ENCODE data around the gene AGAP9.
A peak's percentile ranks its signal among the peaks of the same experiment; 100 is the strongest.
"Not testable (repeated sequence)": the region's sequence is repeated elsewhere in the genome, so short reads cannot be mapped to it uniquely, and the experiment has no call there.

Gene AGAP9

GRCh38 chr10:47523475-47523874, at the start of gene AGAP9:
AGAP9 (minus strand) TSS chr10:47523638; CDS start chr10:47523526, 112 bp downstream.
- DNase-seq (ENCODE audit: extremely low read depth in 1 of 2, low read depth in 1 of 2): not testable (repeated sequence)

DNA sequence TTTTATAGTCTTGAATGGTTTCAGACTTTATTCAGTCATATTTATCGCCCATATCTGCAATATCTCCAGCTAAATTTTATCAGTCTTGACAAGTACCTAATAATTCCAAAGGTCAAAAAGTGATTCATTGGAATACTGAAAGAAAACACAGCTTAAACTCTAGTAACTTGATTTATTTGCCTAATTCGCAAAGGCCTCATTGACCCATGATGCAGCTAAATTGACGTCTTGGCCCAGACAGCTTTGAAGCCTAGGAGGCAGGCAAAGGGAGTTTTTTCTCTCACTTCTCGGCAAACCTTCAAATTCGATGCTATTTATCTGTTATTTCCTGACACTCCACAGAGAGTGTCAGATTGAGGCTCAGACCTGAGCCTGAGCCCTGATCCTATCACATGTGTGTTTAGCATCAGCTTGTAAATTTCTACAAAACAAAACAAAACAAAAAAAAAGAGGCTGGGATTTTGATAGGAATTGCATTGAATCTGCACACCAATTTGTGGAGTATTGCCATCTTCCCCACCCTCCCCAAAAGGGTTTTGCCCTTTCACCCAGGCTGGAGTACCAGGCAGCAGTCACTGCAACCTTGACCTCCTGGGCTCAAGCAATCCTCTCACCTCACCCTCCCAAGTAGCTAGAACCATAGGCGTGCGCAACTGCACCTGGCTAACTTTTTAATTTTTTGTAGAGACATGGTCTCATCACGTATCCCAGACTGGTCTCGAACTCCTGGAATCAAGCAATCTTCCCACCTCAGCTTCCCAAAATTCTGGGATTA, 47.9 kb upstream of the AGAP9 start:
- DNase-seq (ENCODE audit: extremely low read depth in 1 of 2, low read depth in 1 of 2): not testable (repeated sequence)

GRCh38 chr10:47566757-47567156, 43.3 kb upstream of the AGAP9 start:
- not testable (repeated sequence) for DNase-seq (ENCODE audit: extremely low read depth in 1 of 2, low read depth in 1 of 2)

GRCh38 chr10:47566108-47566699, 42.8 kb upstream of the AGAP9 start:
- not testable (repeated sequence) for DNase-seq (ENCODE audit: extremely low read depth in 1 of 2, low read depth in 1 of 2)

- not testable (repeated sequence) for DNase-seq (ENCODE audit: extremely low read depth in 1 of 2, low read depth in 1 of 2)
Observed at GRCh38 chr10:47565517-47565920, 42.1 kb upstream of the AGAP9 start.

DNA sequence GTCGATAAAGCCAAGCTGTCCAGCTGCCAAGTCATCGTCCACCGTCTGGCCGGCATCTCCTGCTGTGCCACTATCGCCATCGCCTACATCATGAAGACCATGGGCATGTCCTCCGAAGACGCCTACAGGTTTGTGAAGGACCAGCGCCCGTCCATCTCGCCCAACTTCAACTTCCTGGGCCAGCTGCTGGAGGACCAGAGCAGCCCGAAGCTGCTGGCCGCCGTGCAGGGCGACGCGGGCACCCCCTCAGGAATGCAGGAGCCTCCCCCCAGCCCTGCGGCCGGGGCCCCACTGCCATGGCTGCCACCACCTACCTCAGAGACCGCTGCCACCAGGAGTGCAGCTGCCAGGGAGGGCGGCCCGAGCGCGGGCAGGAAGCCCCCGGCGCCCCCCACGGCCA, 41.5 kb upstream of the AGAP9 start:
- not testable (repeated sequence) for DNase-seq (ENCODE audit: extremely low read depth in 1 of 2, low read depth in 1 of 2)

GRCh38 chr10:47564318-47564717, 40.9 kb upstream of the AGAP9 start:
- DNase-seq (ENCODE audit: extremely low read depth in 1 of 2, low read depth in 1 of 2): not testable (repeated sequence)

- not testable (repeated sequence) for DNase-seq (ENCODE audit: extremely low read depth in 1 of 2, low read depth in 1 of 2)
Observed at GRCh38 chr10:47560452-47560851, 37.0 kb upstream of the AGAP9 start.

DNA sequence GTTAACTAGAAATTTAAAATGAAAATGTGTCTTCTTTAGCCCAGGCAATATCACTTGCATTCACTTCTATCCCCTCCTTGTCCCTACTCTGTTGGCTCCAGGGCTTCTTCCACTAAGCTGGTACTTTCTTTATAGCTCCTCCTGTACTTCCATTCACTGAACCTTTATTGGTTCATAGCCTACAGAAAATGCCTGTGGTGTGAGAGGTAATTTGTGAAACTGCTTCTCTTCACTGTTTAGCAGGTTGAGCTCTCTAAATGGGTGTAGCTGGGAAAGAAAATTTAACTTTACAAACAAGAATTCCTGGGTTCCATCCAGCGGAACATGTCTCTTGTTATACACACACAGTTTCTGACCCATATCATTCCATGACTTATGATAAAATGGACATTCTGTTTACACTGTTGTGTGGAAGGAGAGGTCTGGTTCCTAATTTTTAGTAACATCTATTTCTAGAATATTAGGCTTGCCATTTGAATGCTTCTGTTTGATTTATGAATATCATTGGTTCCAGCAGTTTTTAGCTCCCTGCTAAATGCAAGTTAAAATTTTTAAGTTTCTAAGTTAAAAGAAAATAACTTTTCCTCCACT, 36.4 kb upstream of the AGAP9 start:
- DNase-seq (ENCODE audit: extremely low read depth in 1 of 2, low read depth in 1 of 2): not testable (repeated sequence)

DNA sequence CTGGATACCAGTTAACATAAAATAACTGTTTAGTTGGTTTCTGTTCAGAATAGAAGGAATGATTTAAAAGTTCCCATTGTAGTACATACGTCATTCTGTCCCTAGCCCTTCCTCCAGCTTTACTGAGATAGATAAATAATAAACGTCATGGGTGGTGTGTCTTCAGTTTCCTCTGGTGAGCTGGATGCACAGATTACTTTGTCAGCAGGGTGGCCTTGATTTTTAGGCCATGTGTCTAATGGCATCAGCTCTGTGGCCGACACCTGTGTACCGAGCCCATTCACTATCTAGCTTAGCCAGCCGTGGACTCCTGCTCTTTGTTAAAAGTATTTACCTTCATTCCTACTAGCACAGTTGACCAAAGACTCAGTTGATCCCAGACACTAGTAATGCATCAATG, 34.7 kb upstream of the AGAP9 start:
- not testable (repeated sequence) for DNase-seq (ENCODE audit: extremely low read depth in 1 of 2, low read depth in 1 of 2)

DNA sequence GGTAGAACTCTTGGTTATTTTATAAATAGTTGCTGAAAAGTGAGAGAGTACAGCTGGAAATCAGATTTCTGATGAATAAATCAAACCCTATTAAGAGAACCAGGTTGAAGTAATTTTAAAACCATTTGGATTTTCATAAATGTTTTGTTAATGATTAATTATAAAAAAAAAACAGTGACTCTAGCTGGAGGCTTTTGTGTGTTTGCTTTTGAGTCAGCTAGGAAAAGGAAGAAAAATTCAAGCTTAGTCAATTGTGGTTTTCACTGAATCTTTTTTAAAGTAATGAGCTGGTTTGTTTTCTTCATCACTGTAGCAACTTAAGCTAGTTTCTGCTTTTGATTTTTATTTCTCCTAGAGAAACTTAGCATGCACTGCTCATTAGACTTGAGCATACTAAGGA, 34.2 kb upstream of the AGAP9 start:
- not testable (repeated sequence) for DNase-seq (ENCODE audit: extremely low read depth in 1 of 2, low read depth in 1 of 2)

GRCh38 chr10:47555334-47555733, 31.9 kb upstream of the AGAP9 start:
- DNase-seq (ENCODE audit: extremely low read depth in 1 of 2, low read depth in 1 of 2): not testable (repeated sequence)

- not testable (repeated sequence) for DNase-seq (ENCODE audit: extremely low read depth in 1 of 2, low read depth in 1 of 2)
Observed at GRCh38 chr10:47554552-47554951, 31.1 kb upstream of the AGAP9 start.

DNA sequence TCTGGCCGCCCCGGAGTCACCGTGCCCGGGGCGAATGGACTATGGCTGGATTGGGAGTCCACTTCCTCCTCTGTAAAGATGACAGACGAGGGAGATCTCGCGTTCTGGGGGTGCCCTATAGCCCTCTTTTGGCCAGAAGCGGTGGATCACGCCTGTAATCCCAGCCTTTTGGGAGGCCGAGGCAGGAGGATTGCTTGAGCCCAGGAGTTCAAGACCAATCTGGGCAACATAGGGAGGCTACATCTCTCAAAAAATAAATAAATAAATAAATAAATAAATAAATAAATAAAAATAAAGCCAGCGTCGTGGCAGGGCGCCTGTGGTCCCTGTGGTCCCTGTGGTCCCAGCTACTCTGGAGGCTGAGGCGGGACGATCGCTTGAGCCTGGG, 30.4 kb upstream of the AGAP9 start:
- not testable (repeated sequence) for DNase-seq (ENCODE audit: extremely low read depth in 1 of 2, low read depth in 1 of 2)

- peak; percentile 47 to 50 for DNase-seq (ENCODE audit: extremely low read depth in 1 of 2, low read depth in 1 of 2)
Observed at GRCh38 chr10:47553214-47553859, 29.9 kb upstream of the AGAP9 start.

- DNase-seq (ENCODE audit: extremely low read depth in 1 of 2, low read depth in 1 of 2): peak in 1 of 2 donors; percentile 8
Observed at GRCh38 chr10:47552719-47553118, 29.3 kb upstream of the AGAP9 start.

DNA sequence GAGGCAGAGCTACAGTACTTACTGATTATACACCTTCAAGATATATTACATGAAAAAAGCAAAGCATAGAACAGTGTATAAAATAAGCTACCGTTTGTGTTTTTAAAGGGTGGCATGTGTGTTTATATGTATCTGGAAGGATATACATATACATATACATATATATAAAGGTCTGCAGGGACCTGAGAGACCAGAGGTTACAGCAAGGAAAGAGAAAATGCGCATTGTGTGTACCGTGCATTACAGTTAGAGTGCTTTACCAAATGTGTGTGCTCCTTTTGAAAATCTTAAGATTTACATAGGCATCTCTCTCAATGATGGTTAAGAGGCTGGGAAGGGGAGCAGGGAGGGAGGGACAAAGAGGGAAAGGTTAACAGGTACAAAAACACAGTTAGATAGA, 23.8 kb upstream of the AGAP9 start:
- DNase-seq (ENCODE audit: extremely low read depth in 1 of 2, low read depth in 1 of 2): not testable (repeated sequence)

GRCh38 chr10:47536430-47536829, 13.0 kb upstream of the AGAP9 start:
- DNase-seq (ENCODE audit: extremely low read depth in 1 of 2, low read depth in 1 of 2): not testable (repeated sequence)

DNA sequence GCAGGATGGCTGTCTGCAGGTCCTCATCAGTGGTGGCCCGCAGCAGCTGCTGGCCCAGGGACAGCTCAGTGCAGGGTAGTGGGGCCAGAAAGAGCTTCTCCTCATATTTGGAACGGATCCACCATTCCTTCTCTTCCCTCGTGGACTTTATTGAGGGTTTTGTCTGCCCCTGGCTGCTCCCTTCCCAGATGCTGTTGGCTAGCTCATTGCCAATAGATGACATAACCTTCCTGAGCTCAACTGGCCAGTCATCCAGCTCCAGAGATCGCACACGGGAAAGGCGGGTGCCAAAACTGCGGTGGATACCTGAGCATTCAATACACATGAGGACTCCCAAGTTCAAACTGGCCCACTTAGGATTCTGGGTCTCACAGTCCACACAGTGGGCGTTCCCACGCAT, 21.1 kb downstream of the AGAP9 start:
- not testable (repeated sequence) for DNase-seq (ENCODE audit: extremely low read depth in 1 of 2, low read depth in 1 of 2)

GRCh38 chr10:47494226-47494625, 29.2 kb downstream of the AGAP9 start:
- not testable (repeated sequence) for DNase-seq (ENCODE audit: extremely low read depth in 1 of 2, low read depth in 1 of 2)

DNA sequence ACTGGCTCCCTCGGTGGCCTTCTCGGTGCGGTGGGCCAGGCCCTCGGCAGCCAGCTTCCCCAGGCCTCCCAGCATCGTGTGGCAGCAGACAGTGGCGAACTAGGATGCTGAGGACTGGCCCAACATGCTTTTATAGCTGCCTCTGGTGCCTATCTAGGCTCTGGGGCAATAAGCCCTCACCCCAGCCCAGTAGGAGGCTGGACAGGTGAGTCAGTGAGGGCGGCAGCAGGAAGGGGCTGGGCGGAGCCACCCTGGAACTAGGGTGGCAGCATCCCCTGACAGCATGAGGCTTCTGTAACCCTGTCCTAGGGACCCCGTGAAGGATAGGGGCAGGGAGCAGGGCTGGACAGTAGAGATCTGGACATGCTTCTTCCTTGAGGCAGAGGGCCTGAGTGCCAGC, 31.8 kb downstream of the AGAP9 start, which contains the start of gene FAM25G:
Gene FAM25G (minus strand): TSS at position 101 of the 400 bp plus-strand sequence. CDS start 26 bp downstream, at position 75.
- DNase-seq (ENCODE audit: extremely low read depth in 1 of 2, low read depth in 1 of 2): not testable (repeated sequence)

Measured in activated CD8-positive, alpha-beta memory T cell treated with anti-CD3 and anti-CD28 coated beads for 1 hour (primary cell).